Measurements from ENCODE around the gene ADSS1.
"Not testable (repeated sequence)": the region's sequence is repeated elsewhere in the genome, so short reads cannot be mapped to it uniquely, and the experiment has no call there.

The ADSS1 gene

DNA sequence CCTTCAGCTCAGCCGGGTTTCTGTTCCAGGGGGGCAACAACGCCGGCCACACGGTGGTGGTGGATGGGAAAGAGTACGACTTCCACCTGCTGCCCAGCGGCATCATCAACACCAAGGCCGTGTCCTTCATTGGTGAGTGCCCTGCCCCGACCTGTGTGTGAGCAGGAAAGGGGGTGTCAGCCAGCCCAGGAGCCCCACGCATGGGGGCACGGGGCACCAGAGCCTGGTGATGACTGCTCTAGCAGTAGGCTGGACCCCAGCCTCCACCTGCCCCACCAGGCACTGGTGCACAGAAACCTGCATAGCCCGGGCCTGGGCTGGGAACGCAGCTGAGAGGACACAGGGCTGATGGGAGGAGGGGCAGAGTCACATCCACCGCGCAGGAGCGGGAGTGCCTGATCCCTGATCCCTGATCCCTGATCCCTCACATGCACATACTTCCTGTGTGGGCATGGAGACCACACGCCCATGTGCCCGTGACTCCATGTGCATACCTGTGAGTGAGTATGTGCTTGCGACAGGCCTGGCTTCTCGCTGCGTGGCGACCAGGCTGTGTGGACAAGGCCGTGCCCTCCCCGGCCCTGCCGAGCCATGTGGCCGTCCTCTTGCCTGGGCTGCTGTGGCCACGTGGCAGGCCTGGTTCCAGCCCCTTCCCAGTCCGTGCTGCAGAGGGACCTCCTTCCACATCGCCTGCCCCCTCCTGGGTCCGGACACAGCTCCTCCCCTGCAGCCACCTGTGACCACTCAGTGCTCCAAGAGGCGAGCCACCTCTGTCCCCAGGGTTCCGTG, 11.2 kb downstream of the ADSS1 start:
- no peak for FAIRE-seq

GRCh38 chr14:104735830-104736642, 12.0 kb downstream of the ADSS1 start:
- FAIRE-seq = no peak

DNA sequence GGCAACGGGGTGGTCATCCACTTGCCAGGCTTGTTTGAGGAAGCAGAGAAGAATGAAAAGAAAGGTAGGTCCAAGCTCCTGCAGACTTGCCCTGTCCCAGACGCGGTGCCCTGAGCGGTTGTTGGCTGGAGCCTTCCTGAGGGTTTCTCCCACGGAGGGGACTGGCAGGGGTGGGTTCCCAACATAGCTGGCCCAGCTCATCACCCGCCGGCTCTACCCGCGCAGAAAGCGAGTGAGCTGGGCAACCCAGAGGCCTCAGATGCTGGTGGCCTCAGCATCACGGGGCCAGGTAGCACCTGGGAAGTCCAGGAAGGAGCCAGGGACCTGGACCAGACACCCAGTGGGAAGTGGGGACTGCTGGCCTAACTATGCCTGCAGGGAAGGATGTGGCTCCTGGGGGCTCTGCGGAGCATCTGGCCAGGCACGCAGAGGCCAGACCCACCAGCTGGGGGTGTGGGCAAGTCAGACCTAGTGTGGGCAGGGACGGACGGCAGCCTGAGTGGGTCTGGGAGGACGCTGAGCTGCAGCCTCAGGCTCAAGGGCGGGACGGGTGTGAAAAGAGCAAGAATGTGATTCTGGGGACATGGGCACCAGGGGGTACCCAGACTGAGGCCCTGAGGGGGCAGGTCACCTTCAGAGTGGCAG, 14.5 kb downstream of the ADSS1 start:
- FAIRE-seq = no peak

DNA sequence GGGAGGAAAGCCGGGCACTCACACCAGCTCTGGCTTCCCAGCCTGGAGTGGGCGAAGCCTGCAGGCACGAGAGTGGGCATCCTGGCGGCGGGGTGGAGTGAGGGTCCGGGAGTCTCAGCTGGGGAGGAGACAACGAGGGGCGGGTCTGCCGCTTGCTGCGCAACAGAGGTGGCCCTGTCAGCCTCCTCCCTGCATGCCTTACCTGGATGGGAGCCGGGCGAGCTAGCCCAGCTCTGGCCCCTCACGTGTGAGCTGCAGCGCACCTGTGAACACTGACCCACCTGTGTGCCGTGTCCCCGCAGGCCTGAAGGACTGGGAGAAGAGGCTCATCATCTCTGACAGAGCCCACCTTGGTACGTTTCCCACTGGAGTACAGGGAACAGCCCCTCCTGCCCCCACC, 15.0 kb downstream of the ADSS1 start:
- FAIRE-seq = no peak

GRCh38 chr14:104739546-104740516, 15.8 kb downstream of the ADSS1 start:
- no peak for FAIRE-seq

DNA sequence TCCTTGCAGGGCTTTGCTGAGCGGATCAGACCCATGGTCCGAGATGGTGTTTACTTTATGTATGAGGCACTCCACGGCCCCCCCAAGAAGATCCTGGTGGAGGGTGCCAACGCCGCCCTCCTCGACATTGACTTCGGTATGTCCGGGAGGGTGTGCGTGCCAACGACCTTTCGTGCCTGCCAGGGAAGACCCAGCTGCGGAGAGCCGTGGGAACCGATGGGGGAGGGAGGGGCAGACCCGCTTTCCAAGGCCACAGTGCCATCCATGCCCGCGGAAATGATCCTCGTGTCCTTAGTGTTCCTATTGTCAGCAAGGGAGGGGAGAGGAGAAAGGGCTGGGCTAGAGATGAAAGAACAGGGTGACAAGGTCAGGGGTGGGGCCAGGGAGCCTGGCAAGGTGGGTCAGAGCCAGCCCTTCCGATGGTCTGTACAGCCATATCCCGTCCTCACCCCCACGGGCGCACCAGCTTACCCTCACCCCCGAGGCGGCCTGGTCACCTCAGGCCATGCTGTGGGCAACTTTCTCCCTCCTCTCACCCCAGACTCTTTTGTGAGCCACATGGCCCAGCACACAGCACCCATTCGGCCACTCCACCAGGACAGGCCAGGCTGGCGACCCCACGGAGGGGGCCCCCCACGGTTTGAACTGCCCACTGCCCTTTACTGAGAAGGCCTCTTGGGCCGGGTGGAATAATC, 17.2 kb downstream of the ADSS1 start:
- no peak for FAIRE-seq

- FAIRE-seq = no peak
Measured at GRCh38 chr14:104741803-104742251, 17.8 kb downstream of the ADSS1 start.

- FAIRE-seq = no peak
Measured at GRCh38 chr14:104742586-104743455, 18.8 kb downstream of the ADSS1 start.

DNA sequence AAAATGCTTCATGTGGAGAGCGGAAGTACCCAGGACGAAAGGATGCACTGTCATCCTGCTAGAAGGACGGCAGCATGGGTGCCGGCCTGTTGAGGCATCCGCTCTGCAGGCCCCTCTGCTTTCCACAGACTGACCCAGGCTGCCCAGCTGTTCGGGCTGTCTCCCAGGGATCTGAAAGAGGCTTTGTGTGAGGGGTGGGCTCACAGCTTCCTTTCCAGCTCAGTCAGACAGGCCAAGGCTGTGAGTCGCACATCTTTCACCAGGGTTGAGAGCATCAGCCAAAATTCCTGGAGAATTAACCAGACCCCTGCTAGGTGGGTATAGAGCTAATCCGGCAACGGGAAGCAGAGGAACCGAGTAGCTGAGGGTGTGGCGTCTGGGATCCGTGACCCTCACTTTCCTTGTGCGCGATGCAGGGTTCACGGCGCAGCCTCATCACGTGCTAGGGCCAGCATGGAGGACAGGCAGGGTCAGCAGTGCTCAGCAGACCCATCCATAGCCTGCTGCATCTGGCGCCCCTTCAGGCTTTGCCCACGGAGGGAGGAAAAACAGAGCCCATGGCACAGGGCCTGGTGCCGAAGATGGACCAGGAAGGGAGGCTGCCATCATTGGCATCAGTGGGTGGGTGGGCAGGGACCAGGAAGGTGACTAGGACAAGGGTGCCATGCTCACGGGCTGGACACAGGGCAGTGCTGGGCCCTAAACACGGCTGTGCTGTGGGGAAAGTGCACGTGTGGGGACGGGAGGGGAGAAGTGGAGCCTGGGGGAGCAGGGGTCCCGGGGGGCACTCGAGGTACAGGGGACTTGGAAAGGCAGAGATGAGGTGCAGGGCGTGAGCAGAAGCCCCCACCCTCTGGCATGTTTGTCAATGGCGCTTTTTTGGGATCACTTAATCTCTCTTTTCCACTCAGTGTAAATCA, 19.7 kb downstream of the ADSS1 start:
- FAIRE-seq = no peak

GRCh38 chr14:104744484-104744883, 20.5 kb downstream of the ADSS1 start:
- no peak for FAIRE-seq

GRCh38 chr14:104745431-104745830, 21.4 kb downstream of the ADSS1 start:
- FAIRE-seq = no peak

- no peak for FAIRE-seq
Measured at GRCh38 chr14:104746071-104746545, 22.1 kb downstream of the ADSS1 start.

DNA sequence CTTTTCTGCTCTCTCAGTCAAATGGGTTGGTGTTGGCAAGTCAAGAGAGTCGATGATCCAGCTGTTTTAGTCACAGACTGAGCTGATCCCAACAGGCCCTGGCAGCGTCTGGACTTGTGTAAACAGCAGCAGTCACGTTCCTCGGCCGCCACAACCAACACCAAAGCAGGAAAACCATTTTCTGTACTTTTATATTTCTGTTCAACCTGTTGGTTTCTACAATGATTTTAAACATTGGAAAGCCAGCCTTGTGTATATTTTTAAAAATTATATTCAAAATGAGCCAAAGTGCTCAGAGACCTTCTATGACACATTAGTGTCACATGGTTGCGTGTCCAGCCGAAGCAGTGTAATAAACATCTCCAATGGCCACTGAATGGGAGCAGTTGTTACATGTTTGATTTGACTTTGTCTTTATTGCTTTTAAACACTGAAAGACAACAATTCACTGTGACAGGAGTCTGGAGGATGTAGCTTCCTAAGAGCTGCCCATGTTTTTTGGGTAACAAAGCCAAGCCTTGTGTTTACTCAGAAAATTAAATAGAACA, 23.0 kb downstream of the ADSS1 start:
- FAIRE-seq = no peak

- no peak for FAIRE-seq
Measured at GRCh38 chr14:104747876-104748275, 23.8 kb downstream of the ADSS1 start.

GRCh38 chr14:104749111-104749649, 25.2 kb downstream of the ADSS1 start:
- FAIRE-seq = no peak

GRCh38 chr14:104750056-104750752, 26.2 kb downstream of the ADSS1 start:
- no peak for FAIRE-seq

- FAIRE-seq = not testable (repeated sequence)
Measured at GRCh38 chr14:104750753-104751057, 26.7 kb downstream of the ADSS1 start.
